Endothelial cell of umbilical vein (primary cell): ENCODE data around the gene PIK3R1. TPM values are rescaled to one million over a fixed set of nuclear protein-coding genes. Genes with fewer than 3 reads are reported as not detected.
A peak's percentile ranks its signal among the peaks of the same experiment; 100 is the strongest.

ENCODE experiments used
- BruUV-seq: library from RNA; stranded (reverse); fragments of 400-500 nt; replicated peaks from 2 replicates; lab custom pipeline; 2021; lab: Mats Ljungman, UMichigan
- CTCF ChIA-PET: fragments of 300-600, 350-600 bp; sonication (Branson Sonifier 250); formaldehyde crosslinking; loops from one replicate; lab custom pipeline; 2021; ENCODE audit warnings: antibody characterized with exemption, inconsistent platforms; lab: Charles Lee
- POLR2A ChIA-PET: fragments of 300-600, 350-600 bp; sonication (Branson Sonifier 250); formaldehyde crosslinking; loops from one replicate; lab custom pipeline; 2021; ENCODE audit warnings: antibody characterized with exemption, inconsistent platforms; lab: Charles Lee
- DNase-seq: peaks from one replicate; pipeline ENCODE4 v3.0.0-alpha.2; 2011; ENCODE audit warnings: low read depth, low spot score
- FAIRE-seq: peaks from 2 replicates; lab custom pipeline; 2011; peaks lifted over from hg19 to GRCh38; lab: Jason Lieb, UNC
- H2AFZ ChIP-seq: 2 replicates; pipeline ENCODE4 v1.6.0; 2012; ENCODE audit warnings: low read depth, low read length, control low read depth, inconsistent platforms
- H3K27ac ChIP-seq: 2 replicates; pipeline ENCODE4 v1.5.1; 2011; ENCODE audit warnings: low read depth, mild to moderate bottlenecking, control low read depth, low read length, moderate library complexity; ENCODE audit not compliant: insufficient read depth
- H3K27me3 ChIP-seq, 2 experiments: 2 replicates each; pipeline versions ENCODE4 v1.6.0 to v1.6.1; 2011; ENCODE audit warnings: low read length in 2 of 2, mixed read lengths in 1 of 2; ENCODE audit not compliant: control insufficient read depth in 2 of 2, insufficient read depth in 2 of 2
- H3K36me3 ChIP-seq, 2 experiments: 2 replicates in 1 of 2; 3 replicates in 1 of 2; pipeline ENCODE4 v1.5.1; 2011; ENCODE audit warnings: low read length in 2 of 2, mild to moderate bottlenecking in 1 of 2, moderate library complexity in 1 of 2; ENCODE audit not compliant: control insufficient read depth in 2 of 2, insufficient read depth in 2 of 2; ENCODE audit errors: extremely low read depth in 1 of 2
- H3K4me1 ChIP-seq: 3 replicates; pipeline ENCODE4 v1.5.1; 2011; ENCODE audit warnings: mild to moderate bottlenecking, low read length; ENCODE audit not compliant: control insufficient read depth, insufficient read depth; ENCODE audit errors: extremely low read depth
- H3K4me2 ChIP-seq: 2 replicates; pipeline ENCODE4 v1.6.1; 2011; ENCODE audit warnings: low read length, control low read depth, mixed read lengths; ENCODE audit not compliant: insufficient read depth
- H3K4me3 ChIP-seq, 3 experiments: fragments of 200-600 bp in 1 of 3; sonication (generic), shearing (Covaris generic) in 1 of 3; replicated peaks in 1 of 3; 2 replicates each; pipeline ENCODE4 v1.5.1; 2011 to 2016; ENCODE audit warnings: control low read depth in 3 of 3, low read length in 3 of 3, mild to moderate bottlenecking in 2 of 3, inconsistent platforms in 1 of 3, low read depth in 1 of 3, moderate library complexity in 1 of 3; ENCODE audit not compliant: insufficient read depth in 1 of 3
- H3K79me2 ChIP-seq: 2 replicates; pipeline ENCODE4 v1.6.0; 2012; ENCODE audit warnings: low read length, inconsistent platforms; ENCODE audit not compliant: control insufficient read depth, insufficient read depth
- H3K9ac ChIP-seq: replicated peaks from 2 replicates; pipeline ENCODE3; 2011; ENCODE audit warnings: low read length, control low read depth; ENCODE audit not compliant: insufficient read depth; ENCODE audit errors: extremely low read depth
- H3K9me1 ChIP-seq: replicated peaks from 3 replicates; pipeline ENCODE4 v1.6.0; 2011; ENCODE audit warnings: mild to moderate bottlenecking, low read length; ENCODE audit not compliant: control insufficient read depth, insufficient read depth; ENCODE audit errors: extremely low read depth
- H3K9me3 ChIP-seq: replicated peaks from 2 replicates; pipeline ENCODE4 v1.5.1; 2012; ENCODE audit warnings: low read length, inconsistent platforms; ENCODE audit not compliant: control insufficient read depth, insufficient read depth
- H4K20me1 ChIP-seq: replicated peaks from 2 replicates; pipeline ENCODE3; 2011; ENCODE audit warnings: mild to moderate bottlenecking, low read length; ENCODE audit not compliant: control insufficient read depth, insufficient read depth; ENCODE audit errors: extremely low read depth
- EZH2 ChIP-seq: IDR thresholded peaks from 2 replicates; pipeline ENCODE4 v1.6.1; 2012; ENCODE audit warnings: borderline replicate concordance, low read depth, mild to moderate bottlenecking, moderate library complexity, low read length, inconsistent platforms; ENCODE audit not compliant: severe bottlenecking
- FOS ChIP-seq: IDR thresholded peaks from 2 replicates; pipeline ENCODE4 v1.6.1; 2011; ENCODE audit warnings: mild to moderate bottlenecking, low read length, moderate library complexity, borderline replicate concordance; ENCODE audit not compliant: insufficient read depth
- GATA2 ChIP-seq: IDR thresholded peaks from 2 replicates; pipeline ENCODE4 v1.7.0; 2011; ENCODE audit warnings: low read depth, mild to moderate bottlenecking, moderate library complexity, mixed read lengths, low read length; ENCODE audit not compliant: insufficient read length, insufficient read depth
- JUN ChIP-seq: IDR thresholded peaks from 2 replicates; pipeline ENCODE4 v1.6.1; 2011; ENCODE audit warnings: borderline replicate concordance, low read depth; ENCODE audit not compliant: insufficient read length, insufficient read depth
- MYC ChIP-seq: IDR thresholded peaks from one replicate; pipeline ENCODE4 v1.6.1; 2011; ENCODE audit warnings: mild to moderate bottlenecking, low read depth, low read length
- POLR2A ChIP-seq: IDR thresholded peaks from 2 replicates; pipeline ENCODE4 v1.6.1; 2012; ENCODE audit warnings: low read depth, mild to moderate bottlenecking, control low read depth, low read length
- POLR2AphosphoS5 ChIP-seq: IDR thresholded peaks from 2 replicates; pipeline ENCODE4 v1.6.1; 2012; ENCODE audit warnings: low read depth, mild to moderate bottlenecking, control low read depth, low read length, moderate library complexity; ENCODE audit not compliant: insufficient read depth
- dilution Hi-C: fragments of 300-500 bp; cut with MboI; formaldehyde crosslinking; loops from one replicate; pipeline ENCODE4 v1.15.0; 2019; ENCODE audit warnings: low sequenced_read_pairs; ENCODE audit not compliant: extremely low pct_ligation_motif_present
- intact Hi-C: fragments of 100-400 bp; cut with micrococcal nuclease; formaldehyde crosslinking; loops from one replicate; pipeline ENCODE4 v1.10.0; 2022
- polyA plus RNA-seq, 4 experiments: library from polyadenylated mRNA; depleted of rRNA in 3 of 4; stranded (reverse) in 3 of 4; unstranded in 1 of 4; fragments of >200 nt; gene quantifications; 2 replicates each; pipeline versions ENCODE4 v1.2.1 to v1.2.3, GENCODE V29; 2011 to 2012; ENCODE audit warnings: missing spikeins in 1 of 4
- total RNA-seq: library from RNA; stranded (reverse); gene quantifications from 2 replicates; pipeline ENCODE4 v1.2.3, GENCODE V29; 2021
- TF ChIP-seq, protein P1 (sequence below): IDR thresholded peaks from 2 replicates; pipeline ENCODE4 v1.6.1; 2011; ENCODE audit not compliant: insufficient read depth, insufficient read length
- TF ChIP-seq, protein P2 (sequence below), 2 donors: IDR thresholded peaks; 1 replicate in 1 of 2; 2 replicates in 1 of 2; pipeline ENCODE4 v1.5.1; 2011; ENCODE audit warnings: low read length in 2 of 2, mild to moderate bottlenecking in 2 of 2, moderate library complexity in 2 of 2, control low read depth in 1 of 2, inconsistent platforms in 1 of 2, low read depth in 1 of 2; ENCODE audit not compliant: insufficient read depth in 1 of 2; ENCODE audit errors: extremely low read depth in 1 of 2

Gene PIK3R1
- total and polyA plus RNA-seq, 2 donors (not counting 3 experiments of a cell fraction or from before 2014, with no cell fraction given): 2.8 to 30.0 TPM

DNA sequence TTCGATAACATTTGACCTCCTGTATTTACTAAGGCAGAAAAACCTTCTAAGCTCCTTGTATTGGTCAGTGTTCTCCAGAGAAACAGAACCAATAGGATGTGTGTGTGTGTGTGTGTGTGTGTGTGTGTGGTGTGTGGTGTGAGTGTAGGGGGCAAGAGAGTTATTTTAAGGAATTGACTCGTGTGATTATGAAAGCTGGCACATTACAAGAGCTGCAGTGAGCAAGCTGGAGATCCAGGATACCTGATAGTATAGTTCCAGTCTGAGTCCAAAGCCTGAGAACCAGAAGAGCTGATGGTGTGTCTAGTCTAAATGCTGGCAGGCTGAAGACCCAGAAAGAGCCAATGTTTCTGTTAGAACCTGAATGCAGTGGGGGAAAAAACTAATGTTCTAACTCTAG is 21.2 kb upstream of the PIK3R1 start:
- Histone ChIP-seq H2AFZ (no peak overlapping the region), H3K36me3 (no peaks in the 10 kb centered on the region), H3K4me3 (no peak overlapping the region), H3K9ac (no peak overlapping the region), H3K27ac (no peak overlapping the region), H4K20me1 (no peaks in the 10 kb centered on the region), H3K79me2 (no peaks in the 10 kb centered on the region), H3K4me1 (peaks cover 25% of the 10 kb centered on the region), H3K27me3 (no peaks in the 10 kb centered on the region), H3K4me2 (no peak overlapping the region), H3K9me1 (no peaks in the 10 kb centered on the region), H3K9me3 (no peaks in the 10 kb centered on the region)
- TF ChIP-seq POLR2AphosphoS5: no peak
- TF ChIP-seq FOS: no peak
- TF ChIP-seq JUN: no peak
- TF ChIP-seq, protein P1, sequence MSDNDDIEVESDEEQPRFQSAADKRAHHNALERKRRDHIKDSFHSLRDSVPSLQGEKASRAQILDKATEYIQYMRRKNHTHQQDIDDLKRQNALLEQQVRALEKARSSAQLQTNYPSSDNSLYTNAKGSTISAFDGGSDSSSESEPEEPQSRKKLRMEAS: no peak
- TF ChIP-seq, protein P2, sequence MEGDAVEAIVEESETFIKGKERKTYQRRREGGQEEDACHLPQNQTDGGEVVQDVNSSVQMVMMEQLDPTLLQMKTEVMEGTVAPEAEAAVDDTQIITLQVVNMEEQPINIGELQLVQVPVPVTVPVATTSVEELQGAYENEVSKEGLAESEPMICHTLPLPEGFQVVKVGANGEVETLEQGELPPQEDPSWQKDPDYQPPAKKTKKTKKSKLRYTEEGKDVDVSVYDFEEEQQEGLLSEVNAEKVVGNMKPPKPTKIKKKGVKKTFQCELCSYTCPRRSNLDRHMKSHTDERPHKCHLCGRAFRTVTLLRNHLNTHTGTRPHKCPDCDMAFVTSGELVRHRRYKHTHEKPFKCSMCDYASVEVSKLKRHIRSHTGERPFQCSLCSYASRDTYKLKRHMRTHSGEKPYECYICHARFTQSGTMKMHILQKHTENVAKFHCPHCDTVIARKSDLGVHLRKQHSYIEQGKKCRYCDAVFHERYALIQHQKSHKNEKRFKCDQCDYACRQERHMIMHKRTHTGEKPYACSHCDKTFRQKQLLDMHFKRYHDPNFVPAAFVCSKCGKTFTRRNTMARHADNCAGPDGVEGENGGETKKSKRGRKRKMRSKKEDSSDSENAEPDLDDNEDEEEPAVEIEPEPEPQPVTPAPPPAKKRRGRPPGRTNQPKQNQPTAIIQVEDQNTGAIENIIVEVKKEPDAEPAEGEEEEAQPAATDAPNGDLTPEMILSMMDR (IDR thresholded peaks at IDR 0.05; ENCODE audit: extremely low read depth in 1 of 2, insufficient read depth in 1 of 2, low read depth in 1 of 2, low read length in 2 of 2): no peak
- no peak for TF ChIP-seq MYC
- TF ChIP-seq EZH2: no peak
- no peak for TF ChIP-seq POLR2A
- no peak for TF ChIP-seq GATA2
- dilution Hi-C loops (no loop called here), intact Hi-C loops (no loop called here)
- BruUV-seq: no TSS peak
- CTCF ChIA-PET: interaction anchor here (0.7 to 1.7 kb wide), 3 partner anchors 10 to 21 kb away, joined by 3 to 4 read pairs (median 4); partner anchors contain the start of gene PIK3R1
- DNase-seq (no peak), FAIRE-seq (peak; percentile 44)
- POLR2A ChIA-PET: no interaction called here
